NCI-H2196 treated with DMSO at 0.1 percent for 48 hours (cell line): ENCODE measurements around the gene PSMB10.
"Not testable (repeated sequence)": the region's sequence is repeated elsewhere in the genome, so short reads cannot be mapped to it uniquely, and the experiment has no call there.

ENCODE experiments used
- DNase-seq: peaks from one replicate; lab custom pipeline; 2025; ENCODE audit not compliant: unreplicated experiment; lab: John Stamatoyannopoulos, UW

Gene PSMB10

GRCh38 chr16:67936124-67936879 is at the start of gene PSMB10:
PSMB10 (minus strand) TSS chr16:67936850; CDS start chr16:67936749, 101 bp downstream.
- no peak for DNase-seq

DNA sequence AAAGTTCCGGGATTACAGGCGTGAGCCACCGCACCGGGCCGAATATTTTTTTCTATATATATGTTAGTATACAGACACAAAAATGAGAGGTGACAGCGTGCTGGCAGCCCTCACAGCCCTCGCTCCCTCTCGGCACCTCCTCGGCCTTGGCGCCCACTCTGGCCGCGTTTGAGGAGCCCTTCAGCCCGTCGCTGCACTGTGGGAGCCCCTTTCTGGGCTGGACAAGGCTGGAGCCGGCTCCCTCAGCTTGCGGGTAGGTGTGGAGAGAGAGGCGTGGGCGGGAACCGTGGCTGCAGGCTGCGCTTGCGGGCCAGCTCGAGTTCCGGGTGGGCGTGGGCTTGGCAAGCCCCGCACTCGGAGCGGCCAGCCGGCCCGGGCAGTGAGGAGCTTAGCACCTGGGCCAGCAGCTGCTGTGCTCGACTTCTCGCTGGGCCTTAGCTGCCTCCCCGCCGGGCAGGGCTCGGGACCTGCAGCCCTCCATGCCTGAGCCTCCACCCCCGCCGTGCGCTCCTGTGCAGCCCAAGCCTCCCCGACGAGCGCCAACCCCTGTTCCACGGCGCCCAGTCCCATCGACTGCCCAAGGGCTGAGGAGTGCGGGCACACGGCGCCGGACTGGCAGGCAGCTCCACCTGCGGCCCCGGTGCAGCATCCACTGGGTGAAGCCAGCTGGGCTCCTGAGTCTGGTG is 45.5 kb upstream of the PSMB10 start:
- no peak for DNase-seq

GRCh38 chr16:67979955-67980678 is 43.5 kb upstream of the PSMB10 start, which contains the start of gene DPEP3:
DPEP3 (minus strand) TSS chr16:67980499; CDS start chr16:67980380, 119 bp downstream.
- no peak for DNase-seq

DNA sequence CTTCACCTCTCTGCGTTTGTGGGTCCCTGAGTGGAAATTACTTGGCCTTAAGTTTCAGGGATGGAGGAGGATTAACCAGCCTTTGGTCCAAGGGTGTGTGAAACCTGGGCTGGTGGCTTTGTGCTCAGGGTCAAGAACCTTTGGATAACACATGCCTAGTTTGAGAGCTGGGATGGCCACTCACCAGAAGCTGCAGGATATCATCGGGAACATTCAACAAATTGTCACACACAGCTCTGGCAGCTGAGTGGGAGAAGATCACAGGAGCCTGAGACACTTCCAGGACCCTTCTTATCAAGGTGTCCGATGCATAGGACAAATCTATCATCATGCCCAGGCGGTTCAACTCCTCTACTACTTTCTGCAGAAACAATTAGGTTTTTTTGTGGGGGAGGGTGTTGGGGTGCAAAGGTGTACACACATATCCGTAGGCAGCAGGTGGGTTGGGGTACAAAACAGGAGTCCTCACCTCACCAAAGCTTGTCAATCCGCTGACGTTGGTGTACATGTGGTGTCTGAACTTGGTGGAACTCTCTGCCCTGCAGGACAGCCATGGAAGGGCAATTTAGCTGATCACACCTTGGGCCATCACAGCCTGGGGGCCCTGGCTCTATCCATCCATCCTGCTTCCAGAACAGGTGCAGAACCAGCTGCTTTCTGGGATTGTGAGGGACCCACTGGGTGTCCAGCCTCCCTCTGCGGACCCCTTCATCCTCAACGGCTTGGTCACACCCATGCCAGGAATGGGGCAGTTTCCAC is 41.0 kb upstream of the PSMB10 start:
- no peak for DNase-seq

- DNase-seq, result no peak
Measured at GRCh38 chr16:67977005-67977404, 40.4 kb upstream of the PSMB10 start.

DNA sequence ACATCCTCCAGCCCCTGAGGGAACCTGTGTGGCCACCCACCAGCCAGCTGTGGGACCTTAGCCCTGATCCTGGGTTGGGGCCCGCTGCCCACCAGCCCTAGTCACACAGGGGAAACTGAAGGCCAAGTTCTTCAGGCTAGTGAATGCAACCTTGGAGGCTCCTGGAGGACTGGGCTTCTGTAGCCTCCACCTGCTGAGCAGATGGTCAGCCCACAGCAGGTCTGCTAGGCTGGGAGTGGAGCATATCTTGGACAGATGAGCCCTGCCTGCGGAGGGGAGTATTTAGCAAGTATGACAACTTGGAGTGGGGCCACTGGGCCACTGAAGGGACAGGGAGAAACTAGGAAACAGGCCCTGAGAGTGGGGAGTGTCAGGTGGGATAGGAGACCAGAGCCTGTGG is 39.6 kb upstream of the PSMB10 start:
- no peak for DNase-seq

- DNase-seq, result no peak
Measured at GRCh38 chr16:67975321-67976105, 38.9 kb upstream of the PSMB10 start.

DNA sequence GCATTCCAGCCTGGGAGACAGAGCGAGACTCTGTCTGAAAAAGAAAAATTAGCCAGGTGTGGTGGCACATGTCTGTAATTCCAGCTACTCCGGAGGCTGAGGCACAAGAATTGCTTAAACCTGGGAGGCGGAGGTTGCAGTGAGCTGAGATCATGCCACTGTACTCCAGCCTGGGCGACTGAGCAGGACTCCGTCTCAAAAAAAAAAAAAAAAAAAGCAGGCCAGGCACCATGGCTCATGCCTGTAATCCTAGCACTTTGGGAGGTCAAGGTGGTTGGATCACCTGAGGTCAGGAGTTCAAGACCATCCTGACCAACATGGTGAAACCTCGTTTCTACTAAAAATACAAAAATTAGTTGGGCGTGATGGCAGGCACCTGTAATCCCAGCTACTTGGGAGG is 35.6 kb upstream of the PSMB10 start:
- DNase-seq, result not testable (repeated sequence)

DNA sequence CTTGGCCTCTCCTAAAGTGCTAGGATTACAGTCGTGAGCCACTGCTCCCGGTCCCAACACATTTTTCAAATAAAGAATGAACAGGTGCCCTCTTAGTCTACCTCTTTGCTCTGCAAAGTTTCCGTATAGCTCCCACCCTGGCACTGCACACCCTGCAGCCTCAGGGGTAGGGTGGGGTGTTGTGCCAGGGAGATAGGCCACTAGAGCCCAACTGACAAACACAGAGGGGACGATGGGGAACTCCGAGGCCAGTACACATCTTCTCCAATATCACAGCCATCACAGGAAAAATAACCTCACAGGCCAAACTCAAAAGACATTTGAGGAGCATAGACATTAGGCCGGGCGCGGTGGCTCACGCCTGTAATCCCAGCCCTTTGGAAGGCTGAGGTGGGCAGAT is 34.5 kb upstream of the PSMB10 start:
- no peak for DNase-seq

DNA sequence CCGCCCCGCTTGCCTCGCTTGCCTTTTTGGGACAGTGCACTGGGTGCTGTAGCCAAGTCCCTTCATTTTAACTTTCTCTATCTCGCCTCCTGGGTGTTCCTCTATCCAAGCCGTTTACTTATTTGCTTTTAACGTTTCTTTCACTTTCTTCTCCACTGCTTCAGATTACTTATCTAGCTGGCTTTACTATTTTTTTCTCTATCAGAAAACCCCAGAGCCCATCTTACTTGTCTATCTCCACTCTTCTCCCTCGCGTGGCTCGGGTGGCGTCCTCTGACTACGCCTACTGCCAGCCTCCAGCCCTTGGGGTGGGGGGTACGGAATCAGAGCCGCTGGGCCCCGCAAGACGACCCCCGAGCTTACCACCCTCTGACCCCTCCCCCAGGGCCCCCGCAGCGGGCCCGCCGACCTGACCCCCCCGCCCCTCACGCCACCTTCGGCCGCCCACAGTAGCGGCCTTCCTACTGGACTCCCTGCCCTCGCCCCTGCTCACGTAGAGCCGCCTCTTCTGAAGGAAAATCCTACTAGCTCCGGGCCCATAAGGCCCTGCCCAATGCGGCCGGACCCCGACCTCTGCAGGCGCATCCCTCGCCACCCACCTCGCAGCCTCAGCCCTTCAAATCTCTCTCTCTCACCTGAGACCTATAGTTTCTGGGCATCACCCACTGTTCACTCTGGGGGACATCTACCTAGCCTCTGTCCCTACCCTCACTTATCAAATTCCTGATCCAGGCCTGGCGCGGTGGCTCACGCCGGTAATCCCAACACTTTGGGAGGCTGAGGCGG is 32.8 kb upstream of the PSMB10 start:
- DNase-seq, result no peak

DNA sequence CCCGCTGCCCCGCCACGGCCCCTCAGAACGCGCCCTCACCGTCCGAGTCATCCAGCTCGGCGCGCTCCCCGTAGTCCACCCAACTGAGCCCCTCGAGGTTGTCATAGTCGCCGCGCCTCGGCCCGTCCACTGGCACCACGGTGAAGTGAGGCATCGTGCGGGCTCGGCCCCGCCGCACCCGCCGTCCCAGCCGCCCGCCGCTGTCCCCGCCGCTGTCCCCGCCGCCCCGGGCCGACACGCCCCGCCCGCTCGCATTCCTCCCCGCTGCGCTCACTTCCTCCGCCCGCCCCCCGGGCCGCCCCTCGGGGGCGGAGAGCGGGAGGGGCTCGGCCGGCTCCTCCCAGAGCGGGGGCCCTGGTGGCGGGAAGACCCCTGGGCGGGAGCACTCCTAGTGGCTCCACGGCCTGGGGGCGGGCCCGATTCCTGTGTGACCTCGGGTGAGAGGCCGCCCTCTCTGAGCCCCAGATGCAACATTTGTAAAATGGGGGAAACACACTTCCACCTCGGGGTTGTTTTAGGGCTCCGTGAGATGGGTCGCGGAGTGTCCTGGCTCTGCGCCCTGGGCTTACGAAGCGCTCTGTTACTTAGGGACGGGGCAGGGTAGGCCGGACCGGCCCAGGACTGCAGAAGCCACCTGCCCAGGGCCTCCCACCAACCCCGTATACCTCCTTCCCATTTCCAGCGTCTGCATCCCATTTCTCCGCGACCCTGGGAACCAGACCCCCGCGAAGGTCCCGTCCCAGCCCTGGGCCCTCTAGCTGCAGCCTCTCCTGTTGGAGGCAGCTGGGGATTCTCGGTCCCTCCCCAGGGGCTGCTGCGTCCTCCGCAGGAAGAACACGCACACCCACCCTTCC is 32.0 kb upstream of the PSMB10 start, which contains the start of gene SLC12A4:
Gene SLC12A4 (minus strand): TSS at position 238 of the 854 bp plus-strand sequence. CDS start 84 bp downstream, at position 154.
- peak; percentile 12 for DNase-seq

GRCh38 chr16:67967958-67968399 is 31.3 kb upstream of the PSMB10 start:
- DNase-seq, result no peak

GRCh38 chr16:67967183-67967957 is 30.7 kb upstream of the PSMB10 start:
- no peak for DNase-seq

DNA sequence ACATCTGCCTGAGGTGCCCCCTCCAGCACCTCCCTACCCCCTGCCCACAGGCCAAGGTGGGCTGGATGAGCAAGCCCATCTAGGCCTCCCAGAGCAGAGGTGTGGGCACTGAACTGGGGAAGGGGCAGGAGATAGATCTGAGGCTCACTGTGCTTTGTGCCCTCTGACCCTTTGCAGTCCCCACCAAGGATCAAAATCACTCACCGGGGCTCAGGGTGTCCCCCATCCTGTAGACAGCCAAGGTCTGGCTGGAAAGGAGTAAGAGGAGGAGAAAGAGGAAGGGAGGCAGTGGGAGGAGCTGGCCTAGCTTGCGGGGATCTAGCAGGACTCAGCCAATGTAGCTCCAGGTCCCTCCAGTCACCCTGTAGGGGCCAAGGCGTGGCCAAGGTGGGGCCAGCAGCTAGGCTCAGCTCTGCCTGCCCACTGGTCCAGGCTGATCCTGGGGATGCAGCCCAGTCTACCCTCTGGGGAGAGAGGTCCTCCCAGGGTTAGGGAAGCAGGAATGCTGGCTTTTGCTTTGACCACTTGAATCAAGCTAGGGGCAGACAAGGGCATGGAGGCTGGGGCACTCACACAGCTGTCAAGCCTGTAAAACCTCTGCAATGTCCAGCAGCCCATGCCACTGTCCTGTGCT is 30.0 kb upstream of the PSMB10 start:
- DNase-seq, result no peak

GRCh38 chr16:67965668-67966548 is 29.3 kb upstream of the PSMB10 start:
- DNase-seq, result no peak

DNA sequence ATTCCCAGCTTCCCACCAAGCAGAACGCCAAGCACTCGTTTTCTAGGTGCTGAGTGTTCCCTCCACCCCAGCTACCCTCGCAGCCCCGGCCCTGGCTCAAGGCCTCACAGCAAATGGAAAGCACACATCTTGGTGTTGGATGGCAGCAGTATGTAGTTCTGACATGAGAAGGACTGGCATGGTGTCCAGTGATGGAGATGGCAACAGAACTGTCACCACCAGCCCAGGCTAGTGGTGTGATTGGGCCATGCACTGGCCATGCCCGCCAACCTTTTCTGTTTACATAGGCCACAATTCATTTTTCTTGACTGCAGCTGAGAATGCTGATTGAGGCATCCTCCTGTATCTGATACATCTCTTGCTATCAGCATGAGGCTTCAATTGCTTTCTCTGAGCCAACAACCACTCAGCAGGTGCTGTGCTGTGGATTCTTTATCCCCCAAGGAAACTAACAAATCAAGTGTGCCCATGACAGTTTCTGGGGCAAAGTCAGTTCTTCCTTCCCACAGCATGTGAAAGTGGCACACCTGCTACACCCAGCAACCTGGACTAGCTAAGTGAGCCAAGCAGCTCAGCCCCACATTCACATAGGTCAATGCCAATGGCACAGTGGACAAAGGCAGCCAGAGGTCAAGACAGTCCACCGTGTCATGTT is 28.0 kb upstream of the PSMB10 start:
- DNase-seq, result no peak
